Measurements from ENCODE around the gene CHD1. TPM values are rescaled to one million over a fixed set of nuclear protein-coding genes. Genes with fewer than 3 reads are reported as not detected.
A peak's percentile ranks its signal among the peaks of the same experiment; 100 is the strongest.

CHD1 gene
- total and polyA plus RNA-seq, 9 of the 15 experiments (the other 6 are each of a cell fraction or from before 2014, with no cell fraction given) = 27.3 to 133 (median 58.7) TPM

DNA sequence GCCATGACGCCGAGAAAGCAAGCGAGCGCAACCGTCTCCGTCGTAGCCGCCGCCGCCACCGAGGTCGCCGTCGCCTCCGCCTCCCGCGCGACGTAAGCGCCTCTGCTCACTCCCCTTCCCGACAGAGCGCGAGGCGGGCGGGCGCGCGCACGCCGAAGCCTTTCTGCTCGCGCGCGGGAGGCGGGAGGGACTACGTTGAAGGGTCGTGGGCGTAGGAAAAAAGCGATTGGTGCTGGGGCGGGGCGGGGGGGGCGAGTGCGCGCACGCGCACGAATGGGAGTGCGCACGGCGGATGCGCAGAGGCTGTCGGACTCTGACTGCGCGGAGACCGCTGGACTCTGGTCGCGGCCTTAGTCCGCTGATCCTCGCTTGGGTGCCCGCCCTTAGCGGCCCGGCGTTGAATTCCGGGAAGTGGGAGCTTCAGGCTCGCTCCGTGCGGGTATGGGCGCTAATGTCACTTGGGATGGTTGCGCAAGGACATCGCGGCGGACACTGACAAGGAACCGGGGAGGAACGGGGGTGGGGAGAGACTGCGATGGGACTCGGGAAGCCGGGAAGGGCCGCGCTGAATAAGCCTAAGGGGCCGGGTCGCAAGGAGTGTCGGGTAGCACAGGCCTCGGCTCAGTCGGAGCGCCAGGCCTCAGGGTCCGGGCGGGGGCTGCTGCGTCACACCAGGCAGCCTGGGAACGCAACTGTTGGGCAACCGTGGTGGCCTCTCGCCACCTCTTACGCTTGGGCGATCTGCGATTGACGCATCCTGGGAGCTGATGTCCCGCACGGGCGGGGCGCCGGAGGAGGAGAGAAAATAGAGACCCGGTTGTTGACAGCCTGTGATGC, at the start of gene CHD1 (continued):
- TF ChIP-seq KDM2B (CRISPR knock-in tag; IDR thresholded peaks at IDR 0.05) (peak; percentile 83; the same call in 1 of the 2 replicates), ZNF584 (CRISPR knock-in tag; IDR thresholded peaks at IDR 0.05; ENCODE audit: low read depth) (no peak), NFATC3 (IDR thresholded peaks at IDR 0.05) (no peak), ZNF274 (IDR thresholded peaks at IDR 0.05; ENCODE audit: borderline replicate concordance, low read depth, low read length) (no peak), POLR2AphosphoS5 (IDR thresholded peaks at IDR 0.05; ENCODE audit: control insufficient read depth, insufficient read depth, low read depth, low read length) (peak; percentile 57), MBD1 (CRISPR knock-in tag; IDR thresholded peaks at IDR 0.05) (no peak), HLTF (IDR thresholded peaks at IDR 0.05) (peak; percentile 48; the same call in 1 of the 2 replicates), ZNF445 (CRISPR knock-in tag; IDR thresholded peaks at IDR 0.05; ENCODE audit: low read depth) (no peak), ZNF830 (CRISPR knock-in tag; IDR thresholded peaks at IDR 0.05) (peak; percentile 90; the same call in 1 of the 2 replicates), ZBTB11 (CRISPR knock-in tag; IDR thresholded peaks at IDR 0.05) (peak in 2 of 3 experiments; percentile 34 to 51; a peak in 2 of 6 replicates)
- TF ChIP-seq, protein P1, sequence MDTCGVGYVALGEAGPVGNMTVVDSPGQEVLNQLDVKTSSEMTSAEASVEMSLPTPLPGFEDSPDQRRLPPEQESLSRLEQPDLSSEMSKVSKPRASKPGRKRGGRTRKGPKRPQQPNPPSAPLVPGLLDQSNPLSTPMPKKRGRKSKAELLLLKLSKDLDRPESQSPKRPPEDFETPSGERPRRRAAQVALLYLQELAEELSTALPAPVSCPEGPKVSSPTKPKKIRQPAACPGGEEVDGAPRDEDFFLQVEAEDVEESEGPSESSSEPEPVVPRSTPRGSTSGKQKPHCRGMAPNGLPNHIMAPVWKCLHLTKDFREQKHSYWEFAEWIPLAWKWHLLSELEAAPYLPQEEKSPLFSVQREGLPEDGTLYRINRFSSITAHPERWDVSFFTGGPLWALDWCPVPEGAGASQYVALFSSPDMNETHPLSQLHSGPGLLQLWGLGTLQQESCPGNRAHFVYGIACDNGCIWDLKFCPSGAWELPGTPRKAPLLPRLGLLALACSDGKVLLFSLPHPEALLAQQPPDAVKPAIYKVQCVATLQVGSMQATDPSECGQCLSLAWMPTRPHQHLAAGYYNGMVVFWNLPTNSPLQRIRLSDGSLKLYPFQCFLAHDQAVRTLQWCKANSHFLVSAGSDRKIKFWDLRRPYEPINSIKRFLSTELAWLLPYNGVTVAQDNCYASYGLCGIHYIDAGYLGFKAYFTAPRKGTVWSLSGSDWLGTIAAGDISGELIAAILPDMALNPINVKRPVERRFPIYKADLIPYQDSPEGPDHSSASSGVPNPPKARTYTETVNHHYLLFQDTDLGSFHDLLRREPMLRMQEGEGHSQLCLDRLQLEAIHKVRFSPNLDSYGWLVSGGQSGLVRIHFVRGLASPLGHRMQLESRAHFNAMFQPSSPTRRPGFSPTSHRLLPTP (IDR thresholded peaks at IDR 0.05; ENCODE audit: borderline replicate concordance, extremely low read depth, insufficient read length) = no peak
- TF ChIP-seq, protein P2, sequence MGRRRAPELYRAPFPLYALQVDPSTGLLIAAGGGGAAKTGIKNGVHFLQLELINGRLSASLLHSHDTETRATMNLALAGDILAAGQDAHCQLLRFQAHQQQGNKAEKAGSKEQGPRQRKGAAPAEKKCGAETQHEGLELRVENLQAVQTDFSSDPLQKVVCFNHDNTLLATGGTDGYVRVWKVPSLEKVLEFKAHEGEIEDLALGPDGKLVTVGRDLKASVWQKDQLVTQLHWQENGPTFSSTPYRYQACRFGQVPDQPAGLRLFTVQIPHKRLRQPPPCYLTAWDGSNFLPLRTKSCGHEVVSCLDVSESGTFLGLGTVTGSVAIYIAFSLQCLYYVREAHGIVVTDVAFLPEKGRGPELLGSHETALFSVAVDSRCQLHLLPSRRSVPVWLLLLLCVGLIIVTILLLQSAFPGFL (CRISPR knock-in tag; IDR thresholded peaks at IDR 0.05) = no peak
- TF ChIP-seq, protein P3, sequence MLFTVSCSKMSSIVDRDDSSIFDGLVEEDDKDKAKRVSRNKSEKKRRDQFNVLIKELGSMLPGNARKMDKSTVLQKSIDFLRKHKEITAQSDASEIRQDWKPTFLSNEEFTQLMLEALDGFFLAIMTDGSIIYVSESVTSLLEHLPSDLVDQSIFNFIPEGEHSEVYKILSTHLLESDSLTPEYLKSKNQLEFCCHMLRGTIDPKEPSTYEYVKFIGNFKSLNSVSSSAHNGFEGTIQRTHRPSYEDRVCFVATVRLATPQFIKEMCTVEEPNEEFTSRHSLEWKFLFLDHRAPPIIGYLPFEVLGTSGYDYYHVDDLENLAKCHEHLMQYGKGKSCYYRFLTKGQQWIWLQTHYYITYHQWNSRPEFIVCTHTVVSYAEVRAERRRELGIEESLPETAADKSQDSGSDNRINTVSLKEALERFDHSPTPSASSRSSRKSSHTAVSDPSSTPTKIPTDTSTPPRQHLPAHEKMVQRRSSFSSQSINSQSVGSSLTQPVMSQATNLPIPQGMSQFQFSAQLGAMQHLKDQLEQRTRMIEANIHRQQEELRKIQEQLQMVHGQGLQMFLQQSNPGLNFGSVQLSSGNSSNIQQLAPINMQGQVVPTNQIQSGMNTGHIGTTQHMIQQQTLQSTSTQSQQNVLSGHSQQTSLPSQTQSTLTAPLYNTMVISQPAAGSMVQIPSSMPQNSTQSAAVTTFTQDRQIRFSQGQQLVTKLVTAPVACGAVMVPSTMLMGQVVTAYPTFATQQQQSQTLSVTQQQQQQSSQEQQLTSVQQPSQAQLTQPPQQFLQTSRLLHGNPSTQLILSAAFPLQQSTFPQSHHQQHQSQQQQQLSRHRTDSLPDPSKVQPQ (CRISPR knock-in tag; IDR thresholded peaks at IDR 0.05; ENCODE audit: borderline replicate concordance) = no peak
